Mesenchymal stem cell (in vitro differentiated cells and primary cell): ENCODE measurements around the gene SEMA3D.

Experiments
- DNase-seq: peaks from one replicate; pipeline ENCODE4 v3.0.0-alpha.2; 2013
- H2AFZ ChIP-seq: one replicate; pipeline ENCODE4 v1.6.1; 2013; ENCODE audit warnings: low read depth, mild to moderate bottlenecking, control low read depth, inconsistent platforms, low read length, moderate library complexity
- H2AK5ac ChIP-seq: 2 replicates; pipeline ENCODE4 v1.6.1; 2013; ENCODE audit warnings: low read length, moderate library complexity, mild to moderate bottlenecking, inconsistent platforms; ENCODE audit not compliant: severe bottlenecking
- H2BK120ac ChIP-seq: one replicate; pipeline ENCODE4 v1.6.1; 2013; ENCODE audit warnings: low read depth, mild to moderate bottlenecking, inconsistent platforms, low read length, moderate library complexity
- H2BK12ac ChIP-seq, 2 experiments: one replicate each; pipeline ENCODE4 v1.6.1; 2013; ENCODE audit warnings: inconsistent platforms in 2 of 2, low read length in 2 of 2, mild to moderate bottlenecking in 2 of 2, moderate library complexity in 2 of 2, control low read depth in 1 of 2
- H2BK15ac ChIP-seq: one replicate; pipeline ENCODE4 v1.6.1; 2013; ENCODE audit warnings: mild to moderate bottlenecking, low read depth, inconsistent platforms; ENCODE audit not compliant: poor library complexity, severe bottlenecking
- H2BK5ac ChIP-seq: 2 replicates; pipeline ENCODE4 v1.6.1; 2013; ENCODE audit warnings: low read depth, mild to moderate bottlenecking, low read length, control low read depth, inconsistent platforms; ENCODE audit not compliant: poor library complexity, severe bottlenecking
- H3K14ac ChIP-seq, 2 experiments: one replicate each; pipeline ENCODE4 v1.6.1; 2013; ENCODE audit warnings: inconsistent platforms in 2 of 2, low read length in 2 of 2, control low read depth in 1 of 2, mild to moderate bottlenecking in 1 of 2, moderate library complexity in 1 of 2
- H3K18ac ChIP-seq, 2 experiments: one replicate each; pipeline ENCODE4 v1.6.1; 2013; ENCODE audit warnings: inconsistent platforms in 2 of 2, low read length in 2 of 2, control low read depth in 1 of 2, low read depth in 1 of 2, mild to moderate bottlenecking in 1 of 2
- H3K23ac ChIP-seq, 2 experiments: one replicate each; pipeline ENCODE4 v1.6.1; 2013; ENCODE audit warnings: inconsistent platforms in 2 of 2, low read length in 2 of 2, mild to moderate bottlenecking in 2 of 2, moderate library complexity in 2 of 2, control low read depth in 1 of 2
- H3K27ac ChIP-seq: 2 replicates; pipeline ENCODE4 v1.5.1; 2013; ENCODE audit warnings: mild to moderate bottlenecking, moderate library complexity, low read length, control low read depth, inconsistent platforms; ENCODE audit not compliant: poor library complexity, severe bottlenecking
- H3K27me3 ChIP-seq, 2 experiments: 2 replicates each; pipeline versions ENCODE4 v1.6.1 to v1.7.0; 2013; ENCODE audit warnings: low read length in 2 of 2, mild to moderate bottlenecking in 2 of 2, moderate library complexity in 2 of 2, control low read depth in 1 of 2, inconsistent platforms in 1 of 2; ENCODE audit not compliant: control insufficient read depth in 1 of 2, insufficient read depth in 1 of 2
- H3K36me3 ChIP-seq, 2 experiments: 2 replicates each; pipeline versions ENCODE4 v1.6.1 to v1.7.0; 2013; ENCODE audit warnings: low read length in 2 of 2, control low read depth in 1 of 2, inconsistent platforms in 1 of 2, low read depth in 1 of 2, mild to moderate bottlenecking in 1 of 2; ENCODE audit not compliant: insufficient read depth in 2 of 2, control insufficient read depth in 1 of 2
- H3K4ac ChIP-seq, 2 experiments: one replicate each; pipeline ENCODE4 v1.6.1; 2013; ENCODE audit warnings: inconsistent platforms in 2 of 2, low read length in 2 of 2, mild to moderate bottlenecking in 2 of 2, moderate library complexity in 2 of 2, control low read depth in 1 of 2, low read depth in 1 of 2
- H3K4me1 ChIP-seq: 2 replicates; pipeline ENCODE4 v1.6.1; 2013; ENCODE audit warnings: low read depth, low read length, control low read depth; ENCODE audit not compliant: control insufficient read depth, insufficient read depth
- H3K4me2 ChIP-seq: 2 replicates; pipeline ENCODE4 v1.6.1; 2013; ENCODE audit warnings: low read length, mild to moderate bottlenecking, inconsistent platforms; ENCODE audit not compliant: poor library complexity, severe bottlenecking
- H3K4me3 ChIP-seq, 2 experiments: 2 replicates each; pipeline versions ENCODE4 v1.5.1 to v1.7.0; 2013; ENCODE audit warnings: low read length in 2 of 2, mild to moderate bottlenecking in 2 of 2, control low read depth in 1 of 2, low read depth in 1 of 2; ENCODE audit not compliant: insufficient read depth in 1 of 2
- H3K79me1 ChIP-seq: replicated peaks from 2 replicates; pipeline ENCODE4 v1.6.1; 2013; ENCODE audit warnings: mild to moderate bottlenecking, control low read depth, low read length, inconsistent platforms; ENCODE audit not compliant: poor library complexity, severe bottlenecking
- H3K9ac ChIP-seq: 2 replicates; pipeline ENCODE4 v1.7.0; 2013; ENCODE audit warnings: mild to moderate bottlenecking, low read length, moderate library complexity
- H3K9me3 ChIP-seq: 2 replicates; pipeline ENCODE4 v1.7.0; 2013; ENCODE audit warnings: mild to moderate bottlenecking, low read length; ENCODE audit not compliant: control insufficient read depth
- H4K8ac ChIP-seq: one replicate; pipeline ENCODE4 v1.6.1; 2013; ENCODE audit warnings: inconsistent platforms, mild to moderate bottlenecking, low read length, moderate library complexity
- H4K91ac ChIP-seq: one replicate; pipeline ENCODE4 v1.6.1; 2013; ENCODE audit warnings: mild to moderate bottlenecking, low read length, inconsistent platforms
- WGBS: methylation state at CpG from one replicate; pipeline ENCODE4 v1.1.7; 2013; ENCODE audit warnings: mixed read lengths; 5-methylcytosine and 5-hydroxymethylcytosine counted together

SEMA3D gene

DNA sequence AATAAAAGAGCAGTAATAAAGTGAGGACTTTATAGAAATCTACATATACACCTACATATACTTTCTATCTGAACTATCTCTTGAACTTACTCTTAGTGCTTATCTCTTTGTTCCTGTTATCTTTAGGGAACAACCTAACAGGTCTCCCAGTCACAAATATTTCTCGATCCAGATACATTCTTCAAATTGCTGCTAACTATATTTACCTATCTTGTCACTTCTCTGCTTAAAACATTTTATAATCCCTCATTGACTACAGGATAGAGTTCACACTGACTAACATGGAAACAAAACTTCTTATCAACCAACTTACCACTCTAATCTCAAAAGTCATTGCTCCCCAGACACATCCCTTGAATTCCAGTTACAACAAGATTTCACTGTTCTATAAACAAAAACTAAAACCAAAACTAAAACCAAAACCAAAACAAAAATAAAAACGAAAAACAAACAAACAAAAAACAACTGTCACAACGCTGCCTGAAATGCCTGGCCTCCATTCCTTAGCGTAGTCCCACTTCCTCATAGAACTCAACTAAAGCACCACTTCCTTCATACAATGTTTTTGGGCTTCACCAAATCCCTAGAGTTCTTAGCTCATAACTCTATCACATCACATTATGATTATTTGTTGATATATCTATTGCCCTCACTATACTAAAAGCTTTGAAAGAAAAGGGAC lies 134.7 kb downstream of the SEMA3D start:
- no peak overlapping the region for H3K4ac ChIP-seq
- WGBS: 81% methylated on average over 4 of the region's 4 CpGs
- H3K4me1 ChIP-seq: no peaks in the 10 kb centered on the region
- H3K79me1 ChIP-seq: no peaks in the 10 kb centered on the region
- no peak overlapping the region for H3K14ac ChIP-seq
- H2BK12ac ChIP-seq: no peak overlapping the region
- H2AK5ac ChIP-seq: no peak overlapping the region
- no peaks in the 10 kb centered on the region for H3K9me3 ChIP-seq
- H2BK15ac ChIP-seq: no peak overlapping the region
- H2BK5ac ChIP-seq: no peak overlapping the region
- H4K8ac ChIP-seq: no peak overlapping the region
- H3K4me2 ChIP-seq: no peak overlapping the region
- H3K23ac ChIP-seq: no peak overlapping the region
- no peak overlapping the region for H3K4me3 ChIP-seq
- no peak overlapping the region for H4K91ac ChIP-seq
- no peak overlapping the region for H3K27ac ChIP-seq
- no peaks in the 10 kb centered on the region for H3K36me3 ChIP-seq
- no peaks in the 10 kb centered on the region for H3K27me3 ChIP-seq
- DNase-seq: no peak
- no peak overlapping the region for H3K18ac ChIP-seq
- no peak overlapping the region for H2BK120ac ChIP-seq
- H3K9ac ChIP-seq: no peak overlapping the region
- H2AFZ ChIP-seq: no peak overlapping the region

GRCh38 chr7:85046534-85046933 lies 140.3 kb downstream of the SEMA3D start:
- H3K18ac ChIP-seq: no peak overlapping the region
- no peak overlapping the region for H2AFZ ChIP-seq
- H4K91ac ChIP-seq: no peak overlapping the region
- H3K9me3 ChIP-seq: no peaks in the 10 kb centered on the region
- H3K4me2 ChIP-seq: no peak overlapping the region
- H4K8ac ChIP-seq: no peak overlapping the region
- H2BK12ac ChIP-seq: no peak overlapping the region
- H3K9ac ChIP-seq: no peak overlapping the region
- H2BK120ac ChIP-seq: no peak overlapping the region
- H3K27me3 ChIP-seq: no peaks in the 10 kb centered on the region
- WGBS: 80% methylated on average over 1 of the region's 1 CpG
- no peak for DNase-seq
- no peak overlapping the region for H2BK15ac ChIP-seq
- H3K14ac ChIP-seq: no peak overlapping the region
- no peak overlapping the region for H3K27ac ChIP-seq
- H3K4ac ChIP-seq: no peak overlapping the region
- no peak overlapping the region for H2BK5ac ChIP-seq
- H3K79me1 ChIP-seq: no peaks in the 10 kb centered on the region
- H2AK5ac ChIP-seq: no peak overlapping the region
- H3K4me1 ChIP-seq: no peaks in the 10 kb centered on the region
- H3K36me3 ChIP-seq: no peaks in the 10 kb centered on the region
- no peak overlapping the region for H3K4me3 ChIP-seq
- no peak overlapping the region for H3K23ac ChIP-seq

DNA sequence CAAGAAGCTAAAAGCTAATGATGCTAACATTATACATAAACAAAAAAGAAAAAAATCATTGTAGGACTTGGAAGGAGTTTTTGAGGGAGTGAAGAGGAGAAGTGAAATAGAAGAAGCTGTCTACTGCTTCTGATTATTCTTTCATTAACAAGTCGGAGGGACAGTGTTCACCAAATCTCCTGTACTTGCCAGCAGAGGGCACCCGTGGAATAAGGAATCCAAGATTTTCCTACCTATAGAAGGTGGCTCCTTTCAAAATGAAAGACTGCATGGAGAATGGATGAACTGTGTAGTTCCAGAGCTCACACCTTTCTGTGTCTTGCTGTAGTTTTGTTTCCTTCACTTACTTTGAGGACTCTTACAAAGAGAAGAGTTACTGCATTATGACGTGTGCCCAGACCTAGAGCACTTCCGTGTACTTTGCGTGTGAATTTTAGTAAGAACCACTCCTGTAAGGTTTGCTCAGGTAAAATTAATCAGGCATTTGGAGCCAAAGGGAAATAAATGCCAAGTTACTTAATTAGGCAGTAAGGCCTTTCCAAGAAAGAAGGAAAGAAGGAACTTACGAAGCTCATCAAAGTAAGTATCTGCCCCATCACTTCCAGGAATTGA lies 145.1 kb downstream of the SEMA3D start:
- Histone ChIP-seq H3K4me3 (no peak overlapping the region), H4K91ac (no peak overlapping the region), H3K14ac (no peak overlapping the region), H4K8ac (no peak overlapping the region), H3K79me1 (no peaks in the 10 kb centered on the region), H3K23ac (no peak overlapping the region), H3K9me3 (no peaks in the 10 kb centered on the region), H3K4ac (no peak overlapping the region), H2AFZ (no peak overlapping the region), H2BK12ac (no peak overlapping the region), H2BK5ac (no peak overlapping the region), H3K4me1 (no peaks in the 10 kb centered on the region), H3K18ac (no peak overlapping the region), H3K9ac (no peak overlapping the region), H2BK120ac (no peak overlapping the region), H3K27ac (no peak overlapping the region), H3K36me3 (no peaks in the 10 kb centered on the region), H3K27me3 (no peaks in the 10 kb centered on the region), H2AK5ac (no peak overlapping the region), H2BK15ac (no peak overlapping the region), H3K4me2 (no peak overlapping the region)
- DNase-seq: peak; percentile 66
- WGBS: 66% methylated on average over 4 of the region's 6 CpGs

GRCh38 chr7:85039196-85039923 lies 147.5 kb downstream of the SEMA3D start:
- H4K8ac ChIP-seq: no peak overlapping the region
- no peak overlapping the region for H3K9ac ChIP-seq
- H3K9me3 ChIP-seq: no peaks in the 10 kb centered on the region
- H2BK120ac ChIP-seq: no peak overlapping the region
- H2BK12ac ChIP-seq: no peak overlapping the region
- H2BK5ac ChIP-seq: no peak overlapping the region
- H3K79me1 ChIP-seq: no peaks in the 10 kb centered on the region
- H3K27me3 ChIP-seq: no peaks in the 10 kb centered on the region
- no peak overlapping the region for H2BK15ac ChIP-seq
- H3K14ac ChIP-seq: no peak overlapping the region
- H3K27ac ChIP-seq: no peak overlapping the region
- no peak for DNase-seq
- no peak overlapping the region for H3K4me3 ChIP-seq
- H3K23ac ChIP-seq: no peak overlapping the region
- H4K91ac ChIP-seq: no peak overlapping the region
- H3K36me3 ChIP-seq: no peaks in the 10 kb centered on the region
- WGBS: 94% methylated on average over 8 of the region's 11 CpGs
- H2AK5ac ChIP-seq: no peak overlapping the region
- no peak overlapping the region for H3K4me2 ChIP-seq
- no peak overlapping the region for H3K4ac ChIP-seq
- H3K18ac ChIP-seq: no peak overlapping the region
- H3K4me1 ChIP-seq: no peaks in the 10 kb centered on the region
- H2AFZ ChIP-seq: no peak overlapping the region
